PC-3 (cell line): ENCODE data around the gene NEGR1.

Source experiments
- CTCF ChIP-seq: fragments of 300-600 bp; sonication (generic); conservative IDR thresholded peaks from 2 replicates; pipeline ENCODE4 v1.5.1; 2017; ENCODE audit warnings: antibody characterized with exemption, low read depth, mild to moderate bottlenecking, low read length
- EZH2 ChIP-seq: fragments of 300-600 bp; sonication (generic); IDR thresholded peaks from one replicate; pipeline ENCODE4 v1.6.1; 2017; ENCODE audit warnings: antibody characterized with exemption, mild to moderate bottlenecking, low read length; ENCODE audit not compliant: unreplicated experiment
- EZH2phosphoT487 ChIP-seq: fragments of 300-600 bp; sonication (generic); IDR thresholded peaks from 2 replicates; pipeline ENCODE4 v1.6.1; 2018; ENCODE audit warnings: mild to moderate bottlenecking, antibody characterized with exemption, low read length, borderline replicate concordance

DNA sequence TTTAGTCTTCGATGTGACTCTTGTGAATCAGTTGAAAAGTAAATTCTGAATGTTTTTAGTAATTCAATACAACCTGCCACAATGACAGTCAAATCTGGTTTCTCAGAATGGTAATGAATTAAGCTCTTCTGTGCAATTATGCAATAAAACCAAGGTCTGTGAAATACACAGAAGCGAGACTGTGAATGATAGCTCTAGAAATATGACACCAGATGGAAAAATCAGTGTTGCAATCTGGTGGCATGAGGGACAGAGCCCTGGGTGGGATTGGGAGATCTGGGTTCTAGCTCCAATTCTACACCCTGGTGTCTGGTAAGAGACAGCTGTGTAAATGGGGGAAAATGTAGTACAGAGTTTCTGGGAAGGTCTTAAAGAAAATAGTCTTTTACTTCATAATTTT lies 615.1 kb downstream of the NEGR1 start:
- TF ChIP-seq CTCF (no peak), EZH2 (no peak), EZH2phosphoT487 (no peak)
